ENCODE measurements around the gene DNAJC10. TPM values are rescaled to one million over a fixed set of nuclear protein-coding genes. Genes with fewer than 3 reads are reported as not detected.

Gene DNAJC10
- total RNA-seq, 2 experiments from 2014 or later: 50.2 to 56.8 TPM

GRCh38 chr2:182836451-182836850 is 120.4 kb downstream of the DNAJC10 start:
- Mint-ChIP-seq H3K36me3 (ENCODE audit: low read depth) (no peaks in the 10 kb centered on the region), H3K9me3 (no peaks in the 10 kb centered on the region), H3K27me3 (peaks cover 43% of the 10 kb centered on the region), H3K27ac (no peak overlapping the region), H3K4me1 (no peaks in the 10 kb centered on the region), H3K4me3 (no peak overlapping the region)
- DNase-seq: no peak
- CTCF ChIA-PET: no interaction called here
- POLR2A ChIA-PET: no interaction called here

Other genes starting within 250 kb of the DNAJC10 start
- not detected for gene FRZB, start 150.4 kb downstream of the DNAJC10 start, total RNA-seq